HL-60/S4 treated with retinoic acid at 250 ng/mL for 4 days and 3 days (cell line): ENCODE measurements around the gene IGSF11.
"Not testable (repeated sequence)": the region's sequence is repeated elsewhere in the genome, so short reads cannot be mapped to it uniquely, and the experiment has no call there.

Experiments
- in situ Hi-C: fragments of 300-500 bp; cut with MboI; formaldehyde crosslinking; loops from 2 replicates; pipeline ENCODE4 v1.7.0; 2022; ENCODE audit warnings: low sequenced_read_pairs

The IGSF11 gene, protein sequence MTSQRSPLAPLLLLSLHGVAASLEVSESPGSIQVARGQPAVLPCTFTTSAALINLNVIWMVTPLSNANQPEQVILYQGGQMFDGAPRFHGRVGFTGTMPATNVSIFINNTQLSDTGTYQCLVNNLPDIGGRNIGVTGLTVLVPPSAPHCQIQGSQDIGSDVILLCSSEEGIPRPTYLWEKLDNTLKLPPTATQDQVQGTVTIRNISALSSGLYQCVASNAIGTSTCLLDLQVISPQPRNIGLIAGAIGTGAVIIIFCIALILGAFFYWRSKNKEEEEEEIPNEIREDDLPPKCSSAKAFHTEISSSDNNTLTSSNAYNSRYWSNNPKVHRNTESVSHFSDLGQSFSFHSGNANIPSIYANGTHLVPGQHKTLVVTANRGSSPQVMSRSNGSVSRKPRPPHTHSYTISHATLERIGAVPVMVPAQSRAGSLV

DNA sequence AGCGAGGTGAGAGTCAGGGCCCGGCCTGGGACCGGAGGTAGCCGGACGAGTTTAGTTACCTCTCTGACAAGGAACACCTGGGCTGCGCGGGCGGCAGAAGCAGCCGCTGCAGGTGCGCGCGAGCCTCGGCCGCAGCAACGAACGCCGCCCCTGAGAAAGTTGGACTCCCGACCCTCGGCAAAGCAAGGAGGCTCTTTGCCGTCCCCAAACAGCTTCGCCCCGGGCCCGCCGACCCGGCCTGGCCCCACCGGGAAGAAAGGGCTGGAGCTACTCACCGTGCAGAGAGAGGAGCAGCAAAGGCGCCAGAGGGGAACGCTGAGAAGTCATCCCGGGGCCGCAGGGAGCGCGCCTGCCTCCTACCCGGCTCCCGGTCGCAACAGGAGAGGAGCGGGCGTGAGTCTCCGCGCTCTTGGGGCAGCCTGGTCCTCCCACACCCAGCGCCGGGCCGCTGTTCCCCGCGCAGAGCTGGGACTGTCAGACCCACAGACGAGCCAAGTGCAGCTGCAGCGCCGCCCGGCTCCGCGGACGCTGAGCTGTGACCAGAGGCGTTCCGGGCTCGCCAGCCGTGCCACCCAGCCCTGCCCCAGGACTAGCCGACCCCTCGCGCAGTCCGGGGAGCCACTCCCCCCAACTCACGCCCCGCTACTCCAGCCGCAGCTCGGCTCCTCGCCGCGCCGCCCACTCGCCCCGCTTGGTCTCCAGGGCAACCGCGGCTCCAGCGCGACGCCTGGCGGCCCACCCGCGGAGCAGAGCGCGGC is at the start of gene IGSF11:
IGSF11 (minus strand) TSS at position 591 of the 758 bp plus-strand sequence; CDS start at position 327, 264 bp downstream.
- in situ Hi-C loops: no loop called here

DNA sequence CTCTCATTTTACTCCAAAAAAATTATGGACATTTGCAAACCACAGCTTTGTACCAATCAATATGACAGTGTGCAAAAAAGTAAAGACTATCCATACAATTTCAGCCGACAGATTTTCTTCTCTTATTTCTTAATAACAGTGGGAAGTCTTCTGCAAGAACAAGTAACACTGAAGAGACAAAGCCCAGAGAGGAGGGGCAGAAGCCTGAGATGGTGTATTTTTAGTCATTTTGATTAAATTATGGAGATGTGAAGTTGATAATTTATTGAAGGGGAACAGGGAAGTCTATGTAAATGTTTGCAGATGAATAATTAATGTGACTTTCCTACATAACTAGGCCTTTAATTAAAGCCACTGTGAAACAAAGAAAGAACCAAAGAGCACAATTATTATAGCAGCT is 45.7 kb upstream of the IGSF11 start:
- in situ Hi-C loops: no loop called here

- in situ Hi-C loops: no loop called here
Measured at GRCh38 chr3:119073258-119074001, 38.8 kb upstream of the IGSF11 start.

DNA sequence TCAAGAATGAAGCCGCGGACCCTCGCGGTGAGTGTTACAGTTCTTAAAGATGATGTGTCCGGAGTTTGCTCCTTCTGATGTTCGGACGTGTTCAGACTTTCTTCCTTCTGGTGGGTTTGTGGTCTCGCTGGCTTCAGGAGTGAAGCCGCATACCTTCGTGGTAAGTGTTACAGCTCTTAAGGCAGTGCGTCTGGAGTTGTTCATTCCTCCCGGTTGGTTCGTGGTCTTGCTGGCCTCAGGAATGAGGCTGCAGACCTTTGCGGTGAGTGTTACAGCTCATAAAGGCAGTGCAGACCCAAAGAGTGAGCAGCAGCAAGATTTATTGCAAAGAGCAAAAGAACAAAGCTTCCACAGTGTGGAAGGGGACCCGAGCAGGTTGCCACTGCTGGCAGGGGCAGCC is 37.8 kb upstream of the IGSF11 start:
- in situ Hi-C loops: not testable (repeated sequence)

GRCh38 chr3:119069725-119070124 is 35.1 kb upstream of the IGSF11 start:
- in situ Hi-C loops: no loop called here

DNA sequence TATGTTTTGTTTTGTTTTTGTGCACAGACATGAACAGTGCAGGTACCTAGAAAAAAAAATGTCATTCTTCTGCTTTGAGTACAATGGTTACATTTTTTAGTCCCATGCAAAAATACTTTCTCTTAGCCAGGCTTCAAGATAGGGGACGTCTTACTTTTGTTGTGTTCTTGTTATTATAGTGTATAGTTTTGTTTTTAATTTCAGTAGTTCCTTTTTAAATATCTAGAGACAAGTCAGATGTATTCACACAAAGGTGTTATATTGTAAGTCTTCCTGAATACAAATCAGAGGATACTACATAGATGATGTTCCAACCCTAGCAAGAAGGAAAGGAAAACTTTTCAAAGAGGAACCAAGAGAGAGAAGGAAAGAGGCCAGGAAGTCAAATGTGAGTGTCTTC is 28.8 kb upstream of the IGSF11 start:
- in situ Hi-C loops: no loop called here

GRCh38 chr3:119062892-119063291 is 28.2 kb upstream of the IGSF11 start:
- in situ Hi-C loops: no loop called here

DNA sequence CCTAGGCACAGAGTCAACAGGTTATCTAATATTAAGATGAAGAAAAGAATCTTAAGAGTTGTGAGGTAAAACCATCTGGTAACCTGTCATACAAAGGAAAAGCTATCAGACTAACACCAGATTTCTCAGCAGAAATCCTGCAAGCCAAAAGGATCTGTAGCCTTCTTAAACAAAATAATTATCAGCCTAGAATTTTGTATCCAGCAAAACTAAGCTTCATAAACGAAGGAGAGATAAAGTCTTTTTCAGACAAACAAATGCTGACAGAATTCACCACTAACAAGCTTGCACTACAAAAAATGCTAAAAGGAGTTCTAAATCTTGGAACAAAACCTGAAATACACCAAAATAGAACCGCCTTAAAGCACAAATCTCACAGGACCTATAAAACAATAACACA is 9.9 kb upstream of the IGSF11 start:
- in situ Hi-C loops: no loop called here

- in situ Hi-C loops: no loop called here
Measured at GRCh38 chr3:119042162-119042561, 7.5 kb upstream of the IGSF11 start.

- in situ Hi-C loops: no loop called here
Measured at GRCh38 chr3:119035014-119035346, 334 bp upstream of the IGSF11 start.

DNA sequence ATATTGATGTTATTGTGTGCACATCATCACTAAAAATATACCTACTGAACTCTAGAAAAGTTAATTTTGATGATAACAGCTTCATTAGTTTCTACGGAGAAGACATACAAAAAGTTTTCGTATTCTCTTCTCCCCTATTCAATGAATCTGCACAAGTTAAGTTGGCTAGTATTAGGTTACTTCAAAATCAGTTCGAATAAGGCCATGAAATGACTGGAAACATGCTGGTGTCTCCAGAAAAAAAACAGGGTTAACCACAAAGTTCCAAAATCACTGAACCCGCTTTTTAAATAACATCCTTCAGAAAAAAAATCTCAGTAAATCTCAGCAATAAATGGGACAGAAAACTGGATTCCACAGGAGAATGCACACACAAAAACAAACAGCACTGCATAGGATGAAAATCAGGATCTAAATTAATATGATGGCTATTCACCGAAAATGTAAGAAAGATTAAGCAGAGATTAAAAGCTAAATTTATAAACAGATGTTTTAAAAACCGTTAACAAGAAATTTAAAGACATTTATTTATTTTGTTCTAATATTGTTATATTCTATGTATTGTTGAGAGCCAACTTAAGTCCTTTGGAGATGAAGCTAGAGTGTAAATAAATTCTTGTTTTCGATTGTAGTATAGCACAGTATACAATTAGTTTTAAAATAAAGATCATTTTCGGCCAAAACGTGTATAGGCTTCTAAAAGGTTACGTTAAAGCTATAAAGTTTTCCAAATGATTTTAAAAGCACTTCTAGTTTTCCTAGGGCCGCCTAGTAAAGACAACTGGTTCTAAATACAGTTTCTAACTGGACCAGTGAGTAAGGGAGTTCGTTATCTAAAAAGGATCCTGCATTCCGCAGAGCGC is 1.0 kb downstream of the IGSF11 start:
- in situ Hi-C loops: no loop called here

DNA sequence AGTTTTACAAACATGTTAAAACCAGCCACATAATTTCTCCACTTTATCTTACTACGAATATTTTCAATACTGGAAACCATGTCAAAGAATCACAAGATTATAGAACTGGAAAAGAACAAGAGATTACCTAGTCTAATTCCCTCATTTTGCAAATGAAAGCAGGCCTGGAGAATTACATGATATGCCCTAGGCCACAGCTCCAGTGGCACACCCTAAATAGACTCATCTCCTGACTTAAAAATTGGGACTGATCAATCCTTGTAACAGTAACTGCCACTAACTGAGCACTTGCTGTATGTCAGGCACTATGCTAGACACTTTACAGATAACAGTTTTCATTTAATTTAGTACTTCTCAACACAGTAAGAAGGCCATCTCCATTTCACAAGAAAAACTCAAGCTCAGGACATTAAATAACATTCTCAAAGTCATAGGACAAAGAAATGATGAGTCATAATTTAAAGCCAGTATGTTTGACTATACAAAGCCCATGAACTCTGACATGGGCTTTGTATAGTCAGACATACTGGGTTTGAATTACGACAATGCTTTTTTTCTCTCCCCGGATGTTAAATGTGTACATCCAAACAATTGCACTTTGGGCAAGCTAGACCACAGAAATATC is 9.4 kb downstream of the IGSF11 start:
- in situ Hi-C loops: no loop called here

DNA sequence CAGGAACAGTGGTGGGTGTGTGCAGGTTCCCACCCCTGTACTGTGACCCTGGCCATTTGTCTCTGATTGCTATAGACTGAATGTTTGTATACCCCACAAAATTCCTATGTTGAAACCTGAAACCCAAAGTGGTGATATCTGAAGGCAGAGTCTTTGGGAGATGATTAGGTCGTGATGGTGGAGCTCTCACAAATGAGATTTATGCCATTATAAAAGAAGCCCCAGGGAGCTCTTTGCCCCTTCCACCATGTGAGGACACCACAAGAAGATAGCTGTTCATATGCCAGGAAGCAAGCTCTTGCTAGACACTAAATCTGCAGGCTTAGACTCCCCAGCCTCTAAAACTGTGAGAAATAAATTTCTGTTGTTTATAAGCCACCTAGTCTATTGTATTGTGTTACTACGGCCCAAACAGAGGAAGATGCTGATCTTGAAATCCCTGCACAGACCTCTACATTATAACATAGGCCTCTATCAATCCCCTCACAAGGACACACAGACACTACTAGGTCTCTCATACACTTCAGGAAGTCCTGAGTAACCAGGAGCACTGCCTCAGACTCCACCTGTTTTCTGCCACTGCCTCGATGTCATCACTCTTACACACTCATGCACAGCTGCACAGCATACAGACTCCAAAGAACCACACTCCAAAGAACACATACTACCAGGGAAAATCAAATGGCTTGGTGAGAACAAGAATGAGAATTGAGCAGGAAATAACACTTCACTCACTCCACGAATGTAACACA is 14.7 kb downstream of the IGSF11 start:
- in situ Hi-C loops: no loop called here

DNA sequence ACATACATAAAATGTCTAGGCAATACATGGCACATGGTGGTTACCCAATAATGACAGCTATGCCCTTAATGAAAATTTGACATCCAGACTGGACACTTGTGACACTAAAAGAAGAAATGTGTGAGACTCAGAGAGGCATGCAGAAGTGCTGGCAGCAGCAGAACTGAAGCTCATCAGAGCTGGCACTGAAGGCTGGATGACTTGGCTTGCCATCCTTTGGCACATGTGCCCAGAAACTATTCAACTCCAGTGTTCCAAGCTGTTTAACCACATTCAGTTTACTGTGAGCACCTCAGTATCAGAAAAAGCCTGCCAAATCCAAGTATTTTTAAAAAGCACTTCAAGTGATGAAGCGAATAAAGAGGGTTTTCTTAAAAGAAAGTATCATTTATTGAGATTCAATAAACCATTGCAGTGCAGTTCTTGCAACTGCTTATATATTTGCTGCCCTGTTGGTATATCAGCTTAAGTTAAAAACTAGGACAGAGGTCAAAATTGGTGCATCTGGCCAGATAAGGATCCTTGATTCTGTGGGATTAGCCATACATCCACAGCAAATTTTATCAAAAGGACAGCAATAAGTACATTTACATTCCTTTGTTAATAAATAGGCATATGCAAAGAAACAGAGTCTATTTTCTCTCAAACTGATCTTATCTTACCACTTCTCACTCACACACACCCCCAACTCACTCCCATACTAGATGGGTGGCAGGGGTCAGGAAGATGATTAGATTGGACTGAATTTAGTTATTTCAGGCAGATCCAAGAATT is 15.8 kb downstream of the IGSF11 start:
- in situ Hi-C loops: no loop called here

DNA sequence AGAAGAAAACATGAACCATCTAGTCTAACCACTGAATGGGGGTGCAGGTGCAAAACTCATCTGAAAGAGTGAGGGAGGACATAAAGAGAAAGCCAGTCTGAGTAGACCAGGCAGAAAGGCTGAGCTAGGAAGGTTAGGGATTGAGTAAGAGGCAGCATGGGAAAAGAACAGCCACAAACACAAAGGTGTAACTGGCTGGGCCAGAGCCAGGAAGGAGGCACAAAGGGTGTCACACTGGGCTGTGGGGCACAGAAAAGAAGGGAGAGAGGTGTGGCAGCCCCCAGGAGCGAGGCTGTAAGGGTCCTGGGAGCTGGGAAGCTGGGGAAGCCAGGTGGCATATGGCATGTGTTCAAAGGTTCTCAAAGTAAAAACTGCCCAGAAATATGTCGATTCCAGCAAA is 18.7 kb downstream of the IGSF11 start:
- in situ Hi-C loops: no loop called here

DNA sequence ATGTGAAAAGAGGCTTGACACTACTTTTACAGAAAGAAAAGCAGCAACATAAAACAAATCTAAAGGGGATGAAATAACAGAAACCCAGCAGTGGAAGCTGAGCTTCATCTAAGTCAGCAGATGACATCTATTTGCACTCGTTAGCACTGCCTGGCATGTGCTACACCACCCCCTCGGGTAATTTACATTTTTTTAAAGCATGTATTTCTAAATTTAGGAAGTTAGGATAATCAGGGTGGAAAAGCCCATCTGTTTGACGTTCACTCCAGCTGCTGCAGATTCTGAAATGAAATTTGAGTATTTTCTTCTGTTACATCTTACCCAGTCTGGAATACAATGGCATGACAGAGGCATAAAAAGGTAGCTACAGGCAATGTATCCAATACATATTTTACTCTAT is 20.7 kb downstream of the IGSF11 start:
- in situ Hi-C loops: no loop called here

DNA sequence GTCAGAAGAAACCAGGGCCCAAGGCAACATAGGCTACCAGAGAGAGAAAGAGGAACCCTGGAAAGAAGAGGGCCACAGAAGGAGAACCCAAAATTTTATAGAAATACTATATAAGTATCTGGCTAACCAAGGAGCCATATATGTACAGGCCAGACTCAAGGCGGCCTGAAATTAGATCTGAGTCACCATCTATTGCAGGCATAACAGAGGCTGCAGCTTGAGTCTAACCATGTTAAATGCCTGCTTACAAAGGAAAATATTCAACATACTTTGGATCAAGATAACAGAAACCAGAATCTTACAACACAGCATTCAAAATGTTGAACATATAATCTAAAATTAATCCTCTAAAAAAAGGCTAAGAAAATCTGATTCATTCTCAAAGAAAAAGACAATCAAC is 23.1 kb downstream of the IGSF11 start:
- in situ Hi-C loops: no loop called here

DNA sequence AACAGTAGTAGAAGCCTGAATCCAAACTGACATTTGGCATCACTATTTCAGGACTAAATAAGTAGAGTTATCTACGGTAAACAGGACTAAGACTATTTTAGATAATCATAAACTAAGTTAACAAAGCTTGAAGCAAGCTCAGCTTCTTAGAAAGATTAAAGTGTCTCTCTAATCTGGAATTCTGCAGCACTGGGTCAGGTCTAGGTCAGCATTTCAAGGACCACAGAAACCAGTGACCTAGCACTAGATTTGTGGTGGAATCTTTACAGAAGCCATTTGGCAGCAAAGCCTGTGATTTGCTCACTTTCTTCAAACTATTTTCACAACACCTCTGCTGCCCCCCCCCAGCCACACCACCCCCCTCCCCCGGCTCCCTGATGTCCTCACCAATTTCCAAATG is 37.5 kb downstream of the IGSF11 start:
- in situ Hi-C loops: no loop called here

- in situ Hi-C loops: no loop called here
Measured at GRCh38 chr3:118991775-118992174, 42.9 kb downstream of the IGSF11 start.
